Gastrocnemius medialis (tissue), 4 donors: Measurements from ENCODE around the gene DPP8. TPM values are rescaled to one million over a fixed set of nuclear protein-coding genes. Genes with fewer than 3 reads are reported as not detected.

Experiments
- ATAC-seq, 2 donors: fragments of 150-250 bp; one replicate each; pipeline ENCODE4 v1.9.1; 2016
- DNase-seq, 2 donors: peaks; one replicate each; pipeline ENCODE4 v3.0.0-alpha.2; 2019
- H3K27ac ChIP-seq, 4 donors: fragments of 200-600 bp; sonication (generic); 1 replicate in 1 of 4; 2 replicates in 3 of 4; pipeline ENCODE4 v1.5.1; 2016 to 2018; ENCODE audit warnings: mild to moderate bottlenecking in 2 of 4, moderate library complexity in 1 of 4
- H3K27me3 ChIP-seq, 3 donors: fragments of 200-600 bp; sonication (generic) in 2 of 3; 1 replicate in 1 of 3; 2 replicates in 2 of 3; pipeline versions ENCODE4 v1.5.1 to v1.6.0; 2016 to 2019; ENCODE audit warnings: mild to moderate bottlenecking in 1 of 3, moderate library complexity in 1 of 3
- H3K36me3 ChIP-seq, 2 donors: fragments of 200-600 bp; sonication (generic) in 1 of 2; one replicate each; pipeline ENCODE4 v1.5.1; 2017 to 2018
- H3K4me1 ChIP-seq, 2 donors: fragments of 200-600 bp; sonication (generic) in 1 of 2; one replicate each; pipeline ENCODE4 v1.5.1; 2016 to 2017; ENCODE audit warnings: mild to moderate bottlenecking in 2 of 2
- H3K4me3 ChIP-seq, 4 donors: fragments of 200-600 bp; sonication (generic) in 3 of 4; 1 replicate in 1 of 4; 2 replicates in 3 of 4; pipeline ENCODE4 v1.5.1; 2016 to 2019; ENCODE audit warnings: mild to moderate bottlenecking in 2 of 4
- H3K9me3 ChIP-seq, 3 donors: fragments of 200-600 bp; sonication (generic) in 2 of 3; 1 replicate in 1 of 3; 2 replicates in 2 of 3; pipeline ENCODE4 v1.5.1; 2016 to 2019
- CTCF ChIP-seq, 5 experiments: fragments of 450-650 bp in 3 of 5; fragments of 200-600 bp in 2 of 5; sonication (generic) in 2 of 5; IDR thresholded peaks in 4 of 5; conservative IDR thresholded peaks in 1 of 5; 1 replicate in 4 of 5; 2 replicates in 1 of 5; pipeline ENCODE4 v1.5.1; 2016 to 2019; ENCODE audit warnings: antibody characterized with exemption in 5 of 5, mild to moderate bottlenecking in 3 of 5, moderate library complexity in 3 of 5
- POLR2A ChIP-seq, 2 donors: fragments of 450-650 bp; IDR thresholded peaks; one replicate each; pipeline ENCODE4 v1.6.1; 2017; ENCODE audit warnings: antibody characterized with exemption in 2 of 2, mild to moderate bottlenecking in 2 of 2, moderate library complexity in 2 of 2
- in situ Hi-C, 4 donors: fragments of 200-750 bp; cut with MboI; loops; one replicate each; pipeline versions ENCODE4 v1.15.0 to v1.8.0; 2017; ENCODE audit warnings: low sequenced_read_pairs in 4 of 4
- intact Hi-C: fragments of 100-400 bp; cut with DNase I; formaldehyde crosslinking; loops from one replicate; pipeline ENCODE4 v1.15.1; 2023; ENCODE audit warnings: low total_unique reads
- total RNA-seq, 4 donors: library from RNA; depleted of rRNA; stranded (reverse); fragments of >200 nt; gene quantifications; one replicate each; pipeline versions ENCODE4 v1.1.0 to v1.2.3, GENCODE V29; 2016

Gene DPP8
- total RNA-seq, 4 donors from 2014 or later = 36.9 to 76.6 (median 48.0) TPM

- Histone ChIP-seq H3K9me3 (no peaks in the 10 kb centered on the region), H3K4me3 (no peak overlapping the region), H3K27me3 (no peaks in the 10 kb centered on the region), H3K27ac (peak overlapping the region; percentile 46 to 80 (median 60)), H3K36me3 (no peaks in the 10 kb centered on the region), H3K4me1 (peaks cover 25 to 26% of the 10 kb centered on the region in 2 donors)
- ATAC-seq = no peak
- TF ChIP-seq POLR2A (IDR thresholded peaks at IDR 0.05) (no peak), CTCF (IDR thresholded peaks at IDR 0.05 in 4 of 5, conservative IDR thresholded peaks at IDR 0.05 in 1 of 5) (no peak)
- in situ Hi-C loops (no loop called here), intact Hi-C loops (no loop called here)
- DNase-seq = no peak
Observed at GRCh38 chr15:65408324-65409035, 109.0 kb downstream of the DPP8 start.

GRCh38 chr15:65406424-65407000, 111.0 kb downstream of the DPP8 start:
- Histone ChIP-seq H3K4me1 (peaks cover 25 to 33% of the 10 kb centered on the region in 2 donors), H3K27ac (peak overlapping the region; percentile 69 to 80 (median 76)), H3K9me3 (no peaks in the 10 kb centered on the region), H3K27me3 (no peaks in the 10 kb centered on the region), H3K4me3 (no peak overlapping the region), H3K36me3 (no peaks in the 10 kb centered on the region)
- DNase-seq (no peak), ATAC-seq (peak; percentile 28 to 52)
- in situ Hi-C loops (no loop called here), intact Hi-C loops (no loop called here)
- no peak for TF ChIP-seq CTCF (IDR thresholded peaks at IDR 0.05 in 4 of 5, conservative IDR thresholded peaks at IDR 0.05 in 1 of 5)

GRCh38 chr15:65405791-65406423, 111.6 kb downstream of the DPP8 start:
- H3K4me1 ChIP-seq = peaks cover 28 to 33% of the 10 kb centered on the region in 2 donors
- in situ Hi-C loops = no loop called here
- TF ChIP-seq POLR2A (IDR thresholded peaks at IDR 0.05) (no peak), CTCF (IDR thresholded peaks at IDR 0.05 in 4 of 5, conservative IDR thresholded peaks at IDR 0.05 in 1 of 5) (no peak)
- no peaks in the 10 kb centered on the region for H3K27me3 ChIP-seq
- intact Hi-C loops = no loop called here
- H3K27ac ChIP-seq = peak overlapping the region; percentile 69 to 80 (median 76)
- no peak for ATAC-seq
- no peak overlapping the region for H3K4me3 ChIP-seq
- H3K9me3 ChIP-seq = no peaks in the 10 kb centered on the region
- no peak for DNase-seq
- no peaks in the 10 kb centered on the region for H3K36me3 ChIP-seq

GRCh38 chr15:65404186-65404872, 113.2 kb downstream of the DPP8 start:
- no peak for TF ChIP-seq CTCF (IDR thresholded peaks at IDR 0.05 in 4 of 5, conservative IDR thresholded peaks at IDR 0.05 in 1 of 5)
- no peak for TF ChIP-seq POLR2A (IDR thresholded peaks at IDR 0.05)
- ATAC-seq (no peak), DNase-seq (no peak)
- no peaks in the 10 kb centered on the region for H3K9me3 ChIP-seq
- no peaks in the 10 kb centered on the region for H3K27me3 ChIP-seq
- no peak overlapping the region for H3K27ac ChIP-seq
- H3K36me3 ChIP-seq = no peaks in the 10 kb centered on the region
- H3K4me1 ChIP-seq = peaks cover 33% of the 10 kb centered on the region in 2 donors
- in situ Hi-C loops (no loop called here), intact Hi-C loops (loop anchor here (5.0 kb wide), 1 partner anchor 87 kb away; no protein-coding TSS in a partner anchor)
- no peak overlapping the region for H3K4me3 ChIP-seq
